CD4-positive, alpha-beta memory T cell (primary cell): ENCODE measurements around the gene CERS6. TPM values are rescaled to one million over a fixed set of nuclear protein-coding genes. Genes with fewer than 3 reads are reported as not detected.

ENCODE experiments used
- CTCF ChIA-PET: fragments of 350-600 bp; sonication (Branson Sonifier 250); formaldehyde crosslinking; loops from one replicate; lab custom pipeline; 2021; ENCODE audit warnings: inconsistent platforms; ENCODE audit not compliant: partially characterized antibody; lab: Charles Lee
- POLR2A ChIA-PET: fragments of 350-600 bp; sonication (Branson Sonifier 250); formaldehyde crosslinking; loops from one replicate; lab custom pipeline; 2021; ENCODE audit not compliant: partially characterized antibody; lab: Charles Lee
- DNase-seq, 5 donors: peaks; one replicate each; pipeline versions ENCODE4 v3.0.0 to v3.0.0-alpha.2; 2020 to 2022; ENCODE audit warnings: mixed read lengths in 1 of 5
- H3K27ac ChIP-seq: one replicate; pipeline ENCODE4 v1.7.0; 2013; ENCODE audit warnings: low read depth, low read length
- H3K27me3 ChIP-seq: 2 replicates; pipeline ENCODE4 v1.7.0; 2013; ENCODE audit warnings: mild to moderate bottlenecking, low read length, moderate library complexity; ENCODE audit not compliant: insufficient read depth
- H3K36me3 ChIP-seq: 2 replicates; pipeline ENCODE4 v1.7.0; 2013; ENCODE audit warnings: mild to moderate bottlenecking, low read length, moderate library complexity; ENCODE audit not compliant: insufficient read depth
- H3K4me1 ChIP-seq: 2 replicates; pipeline ENCODE4 v1.7.0; 2013; ENCODE audit warnings: mild to moderate bottlenecking, low read length, moderate library complexity; ENCODE audit not compliant: insufficient read depth
- H3K4me3 ChIP-seq, 2 donors: one replicate each; pipeline ENCODE4 v1.7.0; 2013; ENCODE audit warnings: low read length in 2 of 2, mild to moderate bottlenecking in 1 of 2
- H3K9me3 ChIP-seq, 2 donors: one replicate each; pipeline ENCODE4 v1.7.0; 2013; ENCODE audit warnings: low read length in 2 of 2, control low read depth in 1 of 2; ENCODE audit not compliant: control insufficient read depth in 1 of 2
- H3K27ac Mint-ChIP-seq, 7 donors: one replicate each; pipeline ENCODE4 v1.8.0; 2020 to 2021; ENCODE audit warnings: mixed read lengths in 7 of 7, mild to moderate bottlenecking in 6 of 7, inconsistent platforms in 3 of 7, moderate library complexity in 3 of 7
- H3K27me3 Mint-ChIP-seq, 2 donors: one replicate each; pipeline ENCODE4 v1.8.0; 2020 to 2021; ENCODE audit warnings: mixed read lengths in 2 of 2
- H3K36me3 Mint-ChIP-seq, 2 donors: one replicate each; pipeline ENCODE4 v1.8.0; 2020 to 2021; ENCODE audit warnings: mixed read lengths in 2 of 2, inconsistent platforms in 1 of 2, mild to moderate bottlenecking in 1 of 2
- H3K4me1 Mint-ChIP-seq, 4 donors: one replicate each; pipeline ENCODE4 v1.8.0; 2020 to 2021; ENCODE audit warnings: mixed read lengths in 4 of 4, mild to moderate bottlenecking in 1 of 4
- H3K4me3 Mint-ChIP-seq, 8 donors: one replicate each; pipeline ENCODE4 v1.8.0; 2020 to 2021; ENCODE audit warnings: mixed read lengths in 8 of 8, mild to moderate bottlenecking in 7 of 8, moderate library complexity in 6 of 8, inconsistent platforms in 3 of 8
- H3K9me3 Mint-ChIP-seq, 8 donors: one replicate each; pipeline ENCODE4 v1.8.0; 2020 to 2021; ENCODE audit warnings: mixed read lengths in 8 of 8, mild to moderate bottlenecking in 5 of 8, inconsistent platforms in 3 of 8, moderate library complexity in 1 of 8
- intact Hi-C: fragments of 100-400 bp; cut with micrococcal nuclease; formaldehyde crosslinking; loops from one replicate; pipeline ENCODE4 v1.15.1; 2023
- polyA plus RNA-seq, 2 donors: library from polyadenylated mRNA; unstranded; fragments of 300-500 nt; fragmentation: Illumina TruSeq; gene quantifications; one replicate each; pipeline ENCODE4 v1.2.3, GENCODE V29; 2021
- total RNA-seq, 2 experiments: library from RNA; stranded (reverse); gene quantifications; one replicate each; pipeline ENCODE4 v1.2.3, GENCODE V29; 2021

Gene CERS6
- total and polyA plus RNA-seq, 4 experiments from 2014 or later, result 5.1 to 11.3 (median 7.6) TPM

DNA sequence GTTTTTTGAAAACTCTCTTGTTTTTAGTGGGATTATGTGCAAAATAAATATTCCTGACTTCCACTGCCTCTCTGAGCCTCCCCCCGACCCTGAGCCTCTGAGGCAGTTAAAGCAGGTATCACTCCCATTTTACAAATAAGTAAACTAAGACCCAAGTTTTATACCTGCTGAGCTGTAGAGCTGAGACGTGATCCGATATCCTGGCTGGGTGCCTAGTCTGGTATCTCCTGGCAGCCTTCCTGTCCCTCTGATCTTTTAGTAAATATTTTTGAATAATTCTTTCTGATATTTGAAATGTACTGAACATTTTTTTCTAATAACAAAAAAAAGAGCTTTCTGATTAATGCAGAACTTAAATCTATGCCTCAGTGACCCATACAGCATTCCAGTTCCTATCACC lies 238.1 kb downstream of the CERS6 start:
- H3K9me3 Mint-ChIP-seq, result peaks cover 0 to 2% (median 0%) of the 10 kb centered on the region in 8 donors
- Histone ChIP-seq H3K27ac (no peak overlapping the region), H3K4me1 (no peaks in the 10 kb centered on the region), H3K36me3 (no peaks in the 10 kb centered on the region), H3K4me3 (no peak overlapping the region), H3K9me3 (no peaks in the 10 kb centered on the region), H3K27me3 (no peaks in the 10 kb centered on the region)
- ChIA-PET CTCF (interaction anchor here (1.4 kb wide), 1 partner anchor 348 kb away, joined by 3 read pairs; no protein-coding TSS in a partner anchor), POLR2A (no interaction called here)
- no peak overlapping the region for H3K4me3 Mint-ChIP-seq
- no peak for DNase-seq
- H3K36me3 Mint-ChIP-seq, result peaks cover 13 to 38% of the 10 kb centered on the region in 2 donors
- no peak overlapping the region for H3K27ac Mint-ChIP-seq
- intact Hi-C loops, result no loop called here
- peaks cover 0 to 3% (median 0%) of the 10 kb centered on the region in 4 donors for H3K4me1 Mint-ChIP-seq
- no peaks in the 10 kb centered on the region for H3K27me3 Mint-ChIP-seq

DNA sequence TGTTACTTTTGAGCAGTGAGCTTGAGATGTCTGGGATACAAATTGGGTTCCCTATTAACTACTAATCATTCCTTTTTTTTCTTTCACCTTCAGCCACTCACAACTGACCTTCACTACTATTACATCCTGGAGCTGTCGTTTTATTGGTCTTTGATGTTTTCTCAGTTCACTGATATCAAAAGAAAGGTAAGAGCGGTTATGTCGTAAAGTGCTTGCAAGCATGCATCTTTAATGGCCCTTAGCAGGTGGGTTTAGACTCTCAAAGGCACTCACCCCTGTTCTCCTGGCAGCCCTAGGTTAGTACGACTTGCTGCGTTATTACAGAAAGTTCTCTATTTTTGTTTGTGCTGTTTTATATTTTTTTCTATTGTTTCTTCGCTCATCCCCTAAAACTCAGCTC lies 238.8 kb downstream of the CERS6 start:
- ChIA-PET POLR2A (no interaction called here), CTCF (interaction anchor here (1.4 kb wide), 1 partner anchor 348 kb away, joined by 3 read pairs; no protein-coding TSS in a partner anchor)
- Mint-ChIP-seq H3K9me3 (peaks cover 0 to 2% (median 0%) of the 10 kb centered on the region in 8 donors), H3K27ac (no peak overlapping the region), H3K4me3 (no peak overlapping the region), H3K4me1 (peaks cover 0 to 1% (median 0%) of the 10 kb centered on the region in 4 donors), H3K36me3 (peaks cover 13 to 38% of the 10 kb centered on the region in 2 donors), H3K27me3 (no peaks in the 10 kb centered on the region)
- no peak overlapping the region for H3K27ac ChIP-seq
- DNase-seq, result no peak
- H3K36me3 ChIP-seq, result no peaks in the 10 kb centered on the region
- no peaks in the 10 kb centered on the region for H3K27me3 ChIP-seq
- intact Hi-C loops, result no loop called here
- no peaks in the 10 kb centered on the region for H3K4me1 ChIP-seq
- no peak overlapping the region for H3K4me3 ChIP-seq
- H3K9me3 ChIP-seq, result no peaks in the 10 kb centered on the region

DNA sequence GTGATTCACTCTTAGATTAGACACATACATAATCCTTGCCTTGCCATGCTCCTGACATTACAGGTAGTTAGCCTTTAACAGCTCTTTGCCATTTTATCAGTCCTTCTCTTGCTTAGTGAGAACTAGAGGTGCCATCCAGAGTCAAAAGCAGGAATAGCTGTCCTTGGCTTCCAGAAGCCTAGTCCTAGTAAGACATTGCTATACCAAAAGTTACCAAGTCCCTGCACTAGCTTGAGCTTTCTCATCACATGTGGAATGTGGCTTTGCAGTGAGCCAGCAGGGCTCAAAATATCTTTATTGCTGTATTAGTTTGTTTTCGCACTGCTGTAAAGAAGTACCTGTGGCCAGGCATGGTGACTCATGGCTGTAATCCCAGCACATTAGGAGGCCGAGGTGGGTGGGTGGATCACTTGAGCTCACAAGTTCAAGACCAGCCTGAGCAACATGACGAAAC lies 241.6 kb downstream of the CERS6 start:
- POLR2A ChIA-PET, result no interaction called here
- H3K4me3 ChIP-seq, result no peak overlapping the region
- Mint-ChIP-seq H3K36me3 (peaks cover 9 to 31% of the 10 kb centered on the region in 2 donors), H3K4me3 (no peak overlapping the region), H3K4me1 (peaks cover 0 to 1% (median 0%) of the 10 kb centered on the region in 4 donors), H3K27ac (no peak overlapping the region), H3K27me3 (no peaks in the 10 kb centered on the region), H3K9me3 (peaks cover 0 to 2% (median 0%) of the 10 kb centered on the region in 8 donors)
- intact Hi-C loops, result no loop called here
- H3K4me1 ChIP-seq, result no peaks in the 10 kb centered on the region
- no peak overlapping the region for H3K27ac ChIP-seq
- no peaks in the 10 kb centered on the region for H3K27me3 ChIP-seq
- no peaks in the 10 kb centered on the region for H3K36me3 ChIP-seq
- CTCF ChIA-PET, result interaction anchor here (1.1 to 2.1 kb wide), 3 partner anchors 11 to 351 kb away, joined by 3 to 5 read pairs (median 4); no protein-coding TSS in a partner anchor
- H3K9me3 ChIP-seq, result no peaks in the 10 kb centered on the region
- DNase-seq, result no peak

DNA sequence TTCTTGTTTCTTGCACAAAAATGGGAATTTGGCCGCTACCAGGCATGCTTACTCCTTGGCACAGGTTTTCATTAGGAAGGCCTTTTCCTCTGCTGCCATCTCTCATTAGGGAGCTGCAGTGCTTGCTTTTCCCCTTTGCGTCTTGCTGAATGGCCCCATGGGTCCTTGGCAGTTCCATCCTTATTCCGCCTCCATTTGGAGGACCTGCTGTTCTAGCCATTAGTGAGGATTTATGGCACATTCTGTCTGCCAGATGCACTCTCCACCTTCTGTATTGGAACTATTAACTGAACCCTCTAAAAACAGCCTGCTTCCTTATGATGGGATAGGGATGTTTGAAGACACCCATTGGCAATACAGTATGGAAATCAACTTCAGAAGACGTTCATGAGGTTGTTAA lies 242.9 kb downstream of the CERS6 start:
- Mint-ChIP-seq H3K4me1 (peaks cover 0 to 4% (median under 1%) of the 10 kb centered on the region in 4 donors), H3K36me3 (peaks cover 9 to 31% of the 10 kb centered on the region in 2 donors), H3K27ac (no peak overlapping the region), H3K4me3 (no peak overlapping the region), H3K9me3 (peaks cover 0 to 2% (median 0%) of the 10 kb centered on the region in 8 donors), H3K27me3 (no peaks in the 10 kb centered on the region)
- Histone ChIP-seq H3K4me1 (no peaks in the 10 kb centered on the region), H3K27me3 (no peaks in the 10 kb centered on the region), H3K9me3 (no peaks in the 10 kb centered on the region), H3K36me3 (no peaks in the 10 kb centered on the region), H3K4me3 (no peak overlapping the region), H3K27ac (no peak overlapping the region)
- ChIA-PET CTCF (no interaction called here), POLR2A (no interaction called here)
- intact Hi-C loops, result no loop called here
- no peak for DNase-seq

DNA sequence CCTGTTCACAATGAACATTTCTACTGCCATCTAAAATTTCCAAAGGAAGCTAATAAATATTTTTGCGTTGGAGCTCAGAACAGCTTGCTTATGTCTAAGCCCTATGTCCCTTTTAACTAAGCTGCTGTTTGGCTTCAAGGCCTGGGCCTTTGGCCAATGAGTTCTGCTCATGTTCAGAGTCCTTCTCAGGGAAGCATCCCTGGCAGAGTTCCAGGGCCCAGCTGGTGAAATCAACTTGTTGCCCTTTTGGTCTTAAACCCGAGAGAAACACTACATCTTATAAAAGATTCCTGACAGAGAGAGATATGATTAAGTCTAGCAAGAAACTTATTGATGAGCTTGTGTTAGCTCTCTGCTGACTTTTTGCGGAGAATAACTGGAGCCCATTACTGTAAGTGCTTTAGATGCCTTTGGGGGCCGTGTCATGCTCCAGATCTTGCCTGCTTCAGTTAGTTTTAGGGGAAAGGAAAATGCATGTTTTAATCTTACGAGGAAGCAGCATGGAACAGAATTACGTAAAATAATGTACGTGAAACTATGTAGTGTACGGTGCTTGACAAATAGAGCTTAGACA lies 243.9 kb downstream of the CERS6 start:
- Mint-ChIP-seq H3K9me3 (peaks cover 0 to 2% (median 0%) of the 10 kb centered on the region in 8 donors), H3K4me1 (peaks cover 0 to 4% (median under 1%) of the 10 kb centered on the region in 4 donors), H3K4me3 (no peak overlapping the region), H3K27ac (no peak overlapping the region), H3K27me3 (no peaks in the 10 kb centered on the region), H3K36me3 (peaks cover 7 to 28% of the 10 kb centered on the region in 2 donors)
- ChIA-PET CTCF (no interaction called here), POLR2A (no interaction called here)
- intact Hi-C loops, result no loop called here
- Histone ChIP-seq H3K4me1 (no peaks in the 10 kb centered on the region), H3K4me3 (no peak overlapping the region), H3K27me3 (no peaks in the 10 kb centered on the region), H3K27ac (no peak overlapping the region), H3K36me3 (no peaks in the 10 kb centered on the region), H3K9me3 (no peaks in the 10 kb centered on the region)
- DNase-seq, result no peak

GRCh38 chr2:168700615-168701245 lies 244.7 kb downstream of the CERS6 start:
- H3K27ac Mint-ChIP-seq, result no peak overlapping the region
- H3K9me3 ChIP-seq, result no peaks in the 10 kb centered on the region
- no peaks in the 10 kb centered on the region for H3K4me1 ChIP-seq
- H3K36me3 Mint-ChIP-seq, result peaks cover 7 to 20% of the 10 kb centered on the region in 2 donors
- peaks cover 0 to 5% (median 2%) of the 10 kb centered on the region in 4 donors for H3K4me1 Mint-ChIP-seq
- no peaks in the 10 kb centered on the region for H3K27me3 Mint-ChIP-seq
- H3K9me3 Mint-ChIP-seq, result peaks cover 0 to under 1% (median 0%) of the 10 kb centered on the region in 8 donors
- H3K27me3 ChIP-seq, result no peaks in the 10 kb centered on the region
- H3K4me3 ChIP-seq, result no peak overlapping the region
- H3K36me3 ChIP-seq, result no peaks in the 10 kb centered on the region
- intact Hi-C loops, result no loop called here
- no peak for DNase-seq
- H3K27ac ChIP-seq, result no peak overlapping the region
- ChIA-PET POLR2A (no interaction called here), CTCF (no interaction called here)
- H3K4me3 Mint-ChIP-seq, result no peak overlapping the region

DNA sequence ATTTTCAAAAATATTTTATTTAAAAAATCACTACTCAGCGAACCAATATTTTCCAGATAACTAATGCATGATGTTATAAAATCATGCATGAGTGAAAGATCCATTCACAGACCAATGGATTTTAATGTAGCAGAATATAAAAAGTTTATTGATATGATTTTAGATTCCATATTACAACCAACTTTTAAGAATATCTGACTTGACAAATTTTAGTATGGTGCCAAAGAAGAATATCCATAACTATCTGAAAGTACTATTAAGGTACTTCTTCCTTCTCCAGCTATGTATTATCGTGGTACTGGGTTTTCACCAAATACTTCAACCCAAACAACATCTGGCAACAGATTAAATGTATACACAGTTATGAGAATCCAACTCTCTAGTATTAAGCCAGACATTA lies 246.5 kb downstream of the CERS6 start:
- peaks cover 1 to 6% of the 10 kb centered on the region in 2 donors for H3K36me3 Mint-ChIP-seq
- no peaks in the 10 kb centered on the region for H3K27me3 Mint-ChIP-seq
- Histone ChIP-seq H3K36me3 (no peaks in the 10 kb centered on the region), H3K4me3 (no peak overlapping the region), H3K27ac (no peak overlapping the region), H3K4me1 (no peaks in the 10 kb centered on the region), H3K9me3 (no peaks in the 10 kb centered on the region), H3K27me3 (no peaks in the 10 kb centered on the region)
- DNase-seq, result no peak
- H3K9me3 Mint-ChIP-seq, result no peaks in the 10 kb centered on the region
- POLR2A ChIA-PET, result no interaction called here
- no peak overlapping the region for H3K27ac Mint-ChIP-seq
- intact Hi-C loops, result no loop called here
- no peak overlapping the region for H3K4me3 Mint-ChIP-seq
- CTCF ChIA-PET, result interaction anchor here (1.4 to 1.9 kb wide), 2 partner anchors 57 to 356 kb away, joined by 4 to 5 read pairs; no protein-coding TSS in a partner anchor
- H3K4me1 Mint-ChIP-seq, result peaks cover 0 to 4% (median 2%) of the 10 kb centered on the region in 4 donors
